GM12875 (cell line): Measurements from ENCODE around the gene RPL36.

ENCODE experiments used
- H3K4me3 ChIP-seq: one replicate; pipeline ENCODE4 v1.5.1; 2011; ENCODE audit warnings: low read depth, low read length, control low read depth
- CTCF ChIP-seq: IDR thresholded peaks from 2 replicates; pipeline ENCODE4 v1.5.1; 2011; ENCODE audit warnings: low read depth, mild to moderate bottlenecking, control low read depth, inconsistent platforms, low read length, moderate library complexity, borderline replicate concordance; ENCODE audit not compliant: insufficient read depth

The RPL36 gene

GRCh38 chr19:5703819-5704818, 14.0 kb downstream of the RPL36 start:
- no peak overlapping the region for H3K4me3 ChIP-seq
- TF ChIP-seq CTCF = no peak

GRCh38 chr19:5705552-5705951, 15.5 kb downstream of the RPL36 start:
- no peak overlapping the region for H3K4me3 ChIP-seq
- no peak for TF ChIP-seq CTCF

- TF ChIP-seq CTCF = no peak
- no peak overlapping the region for H3K4me3 ChIP-seq
Observed at GRCh38 chr19:5706876-5707573, 16.9 kb downstream of the RPL36 start.

- H3K4me3 ChIP-seq = no peak overlapping the region
- no peak for TF ChIP-seq CTCF
Observed at GRCh38 chr19:5707576-5708575, 17.8 kb downstream of the RPL36 start.

DNA sequence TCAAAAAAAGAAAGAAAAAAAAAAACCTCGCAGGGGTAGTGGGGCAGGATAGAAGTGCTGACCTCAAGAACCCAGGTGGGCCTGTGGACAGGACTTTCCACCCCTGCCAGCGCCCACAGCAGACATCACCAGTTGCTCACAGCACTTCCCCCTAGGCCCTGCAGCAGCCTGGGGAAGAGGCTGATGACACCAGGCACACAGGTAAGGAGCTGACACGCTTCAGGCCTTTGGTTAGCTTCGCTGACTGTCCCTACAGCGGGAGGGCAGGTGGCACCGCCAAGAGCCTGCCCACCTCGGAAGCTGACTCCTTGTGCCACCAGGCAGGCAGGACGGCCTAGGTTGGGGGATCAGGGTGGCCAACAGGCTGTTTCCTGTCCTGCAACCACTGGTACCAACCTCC, 20.9 kb downstream of the RPL36 start:
- TF ChIP-seq CTCF = no peak
- H3K4me3 ChIP-seq = no peak overlapping the region

- no peak overlapping the region for H3K4me3 ChIP-seq
- no peak for TF ChIP-seq CTCF
Observed at GRCh38 chr19:5711713-5712161, 21.6 kb downstream of the RPL36 start.
